NCI-H146 treated with DMSO at 0.1 percent for 48 hours (cell line): ENCODE results near the gene STIM1.

ENCODE experiments used
- DNase-seq: peaks from one replicate; lab custom pipeline; 2025; ENCODE audit not compliant: unreplicated experiment; lab: John Stamatoyannopoulos, UW

STIM1 gene

GRCh38 chr11:4061700-4062099, 206.2 kb downstream of the STIM1 start:
- no peak for DNase-seq

GRCh38 chr11:4063348-4063747, 207.9 kb downstream of the STIM1 start:
- no peak for DNase-seq

GRCh38 chr11:4064278-4064955, 209.0 kb downstream of the STIM1 start:
- no peak for DNase-seq

- no peak for DNase-seq
Observed at GRCh38 chr11:4065086-4065485, 209.6 kb downstream of the STIM1 start.

- DNase-seq = no peak
Observed at GRCh38 chr11:4065601-4066377, 210.3 kb downstream of the STIM1 start.

- DNase-seq = no peak
Observed at GRCh38 chr11:4066910-4067309, 211.4 kb downstream of the STIM1 start.

- no peak for DNase-seq
Observed at GRCh38 chr11:4068962-4069361, 213.5 kb downstream of the STIM1 start.

GRCh38 chr11:4071325-4071724, 215.9 kb downstream of the STIM1 start:
- DNase-seq = no peak

- DNase-seq = no peak
Observed at GRCh38 chr11:4071914-4072313, 216.4 kb downstream of the STIM1 start.

GRCh38 chr11:4072668-4073285, 217.3 kb downstream of the STIM1 start:
- peak; percentile 80 for DNase-seq

GRCh38 chr11:4074266-4074665, 218.8 kb downstream of the STIM1 start:
- DNase-seq = no peak

- DNase-seq = no peak
Observed at GRCh38 chr11:4076774-4077173, 221.3 kb downstream of the STIM1 start.

- no peak for DNase-seq
Observed at GRCh38 chr11:4083198-4083597, 227.7 kb downstream of the STIM1 start.

- no peak for DNase-seq
Observed at GRCh38 chr11:4084406-4085125, 229.1 kb downstream of the STIM1 start.

- DNase-seq = no peak
Observed at GRCh38 chr11:4085575-4085974, 230.1 kb downstream of the STIM1 start.

- no peak for DNase-seq
Observed at GRCh38 chr11:4086575-4087353, 231.3 kb downstream of the STIM1 start.

GRCh38 chr11:4087551-4087950, 232.1 kb downstream of the STIM1 start:
- no peak for DNase-seq

- no peak for DNase-seq
Observed at GRCh38 chr11:4090258-4090657, 234.8 kb downstream of the STIM1 start.

GRCh38 chr11:4092026-4092425, 236.6 kb downstream of the STIM1 start:
- DNase-seq = no peak

GRCh38 chr11:4093519-4094347, 238.3 kb downstream of the STIM1 start:
- DNase-seq = peak; percentile 48
